ENCODE results near the gene DPP8. TPM values are rescaled to one million over a fixed set of nuclear protein-coding genes. Genes with fewer than 3 reads are reported as not detected.

Gene DPP8
- total and polyA plus RNA-seq, 2 donors (not counting 3 experiments of a cell fraction or from before 2014, with no cell fraction given), result 12.1 to 35.3 TPM

DNA sequence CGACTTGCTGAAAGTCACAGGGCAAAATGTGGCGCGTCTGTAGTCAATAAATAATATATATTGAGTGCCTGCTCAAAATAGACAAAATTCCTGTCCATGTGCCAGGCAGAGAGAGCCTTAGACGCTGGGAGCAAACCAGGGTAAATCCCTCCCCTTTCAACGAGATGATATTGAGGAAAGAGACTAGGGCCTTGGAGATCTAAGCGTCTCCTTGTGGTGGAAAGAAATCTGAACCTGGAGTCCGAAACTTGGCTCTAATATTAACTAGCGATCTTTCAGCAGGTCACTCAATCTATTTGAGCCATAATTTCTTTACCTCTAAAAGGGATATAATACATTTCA, 348 bp upstream of the DPP8 start:
- DNase-seq (ENCODE audit: low read depth, low spot score) (no peak), FAIRE-seq (no peak)
- H3K9me3 ChIP-seq (replicated peaks; ENCODE audit: control insufficient read depth, insufficient read depth, low read length), result no peaks in the 10 kb centered on the region
- H3K4me1 ChIP-seq (ENCODE audit: control insufficient read depth, extremely low read depth, insufficient read depth, low read length), result peaks cover 16% of the 10 kb centered on the region
- H3K9me1 ChIP-seq (replicated peaks; ENCODE audit: control insufficient read depth, extremely low read depth, insufficient read depth, low read length), result no peaks in the 10 kb centered on the region
- TF ChIP-seq GATA2 (IDR thresholded peaks at IDR 0.05; ENCODE audit: insufficient read depth, insufficient read length, low read depth, low read length), result no peak
- TF ChIP-seq, protein P1, sequence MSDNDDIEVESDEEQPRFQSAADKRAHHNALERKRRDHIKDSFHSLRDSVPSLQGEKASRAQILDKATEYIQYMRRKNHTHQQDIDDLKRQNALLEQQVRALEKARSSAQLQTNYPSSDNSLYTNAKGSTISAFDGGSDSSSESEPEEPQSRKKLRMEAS (IDR thresholded peaks at IDR 0.05; ENCODE audit: insufficient read depth, insufficient read length), result no peak
- TF ChIP-seq JUN (IDR thresholded peaks at IDR 0.05; ENCODE audit: borderline replicate concordance, insufficient read depth, insufficient read length, low read depth), result no peak
- TF ChIP-seq FOS (IDR thresholded peaks at IDR 0.05; ENCODE audit: borderline replicate concordance, insufficient read depth, low read length), result no peak
- no peak for TF ChIP-seq POLR2A (IDR thresholded peaks at IDR 0.05; ENCODE audit: low read depth, low read length)
- TF ChIP-seq MYC (IDR thresholded peaks at IDR 0.05; ENCODE audit: low read depth, low read length), result no peak
- no peak for TF ChIP-seq POLR2AphosphoS5 (IDR thresholded peaks at IDR 0.05; ENCODE audit: insufficient read depth, low read depth, low read length)
- no peak for TF ChIP-seq EZH2 (IDR thresholded peaks at IDR 0.05; ENCODE audit: borderline replicate concordance, low read depth, low read length, severe bottlenecking)
- TF ChIP-seq, protein P2, sequence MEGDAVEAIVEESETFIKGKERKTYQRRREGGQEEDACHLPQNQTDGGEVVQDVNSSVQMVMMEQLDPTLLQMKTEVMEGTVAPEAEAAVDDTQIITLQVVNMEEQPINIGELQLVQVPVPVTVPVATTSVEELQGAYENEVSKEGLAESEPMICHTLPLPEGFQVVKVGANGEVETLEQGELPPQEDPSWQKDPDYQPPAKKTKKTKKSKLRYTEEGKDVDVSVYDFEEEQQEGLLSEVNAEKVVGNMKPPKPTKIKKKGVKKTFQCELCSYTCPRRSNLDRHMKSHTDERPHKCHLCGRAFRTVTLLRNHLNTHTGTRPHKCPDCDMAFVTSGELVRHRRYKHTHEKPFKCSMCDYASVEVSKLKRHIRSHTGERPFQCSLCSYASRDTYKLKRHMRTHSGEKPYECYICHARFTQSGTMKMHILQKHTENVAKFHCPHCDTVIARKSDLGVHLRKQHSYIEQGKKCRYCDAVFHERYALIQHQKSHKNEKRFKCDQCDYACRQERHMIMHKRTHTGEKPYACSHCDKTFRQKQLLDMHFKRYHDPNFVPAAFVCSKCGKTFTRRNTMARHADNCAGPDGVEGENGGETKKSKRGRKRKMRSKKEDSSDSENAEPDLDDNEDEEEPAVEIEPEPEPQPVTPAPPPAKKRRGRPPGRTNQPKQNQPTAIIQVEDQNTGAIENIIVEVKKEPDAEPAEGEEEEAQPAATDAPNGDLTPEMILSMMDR (IDR thresholded peaks at IDR 0.05; ENCODE audit: extremely low read depth in 1 of 2, insufficient read depth in 1 of 2, low read depth in 1 of 2, low read length in 2 of 2), result no peak
- intact Hi-C loops (cut with micrococcal nuclease), result loop anchor here (1.0 to 2.0 kb wide), 4 partner anchors 12 to 353 kb away; partner anchors contain the start of genes HACD3 and INTS14
- peaks cover 2% of the 10 kb centered on the region for H4K20me1 ChIP-seq (replicated peaks; ENCODE audit: control insufficient read depth, extremely low read depth, insufficient read depth, low read length)
- peaks cover 32% of the 10 kb centered on the region for H3K79me2 ChIP-seq (ENCODE audit: control insufficient read depth, insufficient read depth, low read length)
- CTCF ChIA-PET, result interaction anchor here (2.1 kb wide), 1 partner anchor 73 kb away, joined by 5 read pairs; no protein-coding TSS in a partner anchor
- peak overlapping the region in 2 of 3 experiments; percentile 92 to 96 for H3K4me3 ChIP-seq (replicated peaks in 1 of 3; ENCODE audit: insufficient read depth in 1 of 3, low read depth in 1 of 3, low read length in 3 of 3)
- H3K36me3 ChIP-seq (ENCODE audit: control insufficient read depth in 2 of 2, extremely low read depth in 1 of 2, insufficient read depth in 2 of 2, low read length in 2 of 2), result no peaks in the 10 kb centered on the region
- H3K27me3 ChIP-seq (ENCODE audit: control insufficient read depth in 2 of 2, insufficient read depth in 2 of 2, low read length in 2 of 2), result no peaks in the 10 kb centered on the region
- H2AFZ ChIP-seq (ENCODE audit: low read depth, low read length), result peak overlapping the region; percentile 89
- peak overlapping the region; percentile 56 for H3K4me2 ChIP-seq (ENCODE audit: insufficient read depth, low read length)
- POLR2A ChIA-PET, result no interaction called here
- dilution Hi-C loops (cut with MboI; ENCODE audit: extremely low pct_ligation_motif_present, low sequenced_read_pairs), result no loop called here
- no peak overlapping the region for H3K9ac ChIP-seq (replicated peaks; ENCODE audit: extremely low read depth, insufficient read depth, low read length)
- no TSS peak for BruUV-seq (replicated peaks)
- H3K27ac ChIP-seq (ENCODE audit: insufficient read depth, low read depth, low read length), result no peak overlapping the region

All from endothelial cell of umbilical vein (primary cell).